Stimulated activated CD8-positive, alpha-beta memory T cell treated with anti-CD3 and anti-CD28 coated beads, Interleukin-7, amount 100 ng/mL, for 24 hours (primary cell): ENCODE data around the gene NMNAT1.
"Not testable (repeated sequence)": the region's sequence is repeated elsewhere in the genome, so short reads cannot be mapped to it uniquely, and the experiment has no call there.

Source experiments
- DNase-seq: peaks from one replicate; pipeline ENCODE4 v3.0.0-alpha.2; 2020; ENCODE audit warnings: low read depth

NMNAT1 gene

DNA sequence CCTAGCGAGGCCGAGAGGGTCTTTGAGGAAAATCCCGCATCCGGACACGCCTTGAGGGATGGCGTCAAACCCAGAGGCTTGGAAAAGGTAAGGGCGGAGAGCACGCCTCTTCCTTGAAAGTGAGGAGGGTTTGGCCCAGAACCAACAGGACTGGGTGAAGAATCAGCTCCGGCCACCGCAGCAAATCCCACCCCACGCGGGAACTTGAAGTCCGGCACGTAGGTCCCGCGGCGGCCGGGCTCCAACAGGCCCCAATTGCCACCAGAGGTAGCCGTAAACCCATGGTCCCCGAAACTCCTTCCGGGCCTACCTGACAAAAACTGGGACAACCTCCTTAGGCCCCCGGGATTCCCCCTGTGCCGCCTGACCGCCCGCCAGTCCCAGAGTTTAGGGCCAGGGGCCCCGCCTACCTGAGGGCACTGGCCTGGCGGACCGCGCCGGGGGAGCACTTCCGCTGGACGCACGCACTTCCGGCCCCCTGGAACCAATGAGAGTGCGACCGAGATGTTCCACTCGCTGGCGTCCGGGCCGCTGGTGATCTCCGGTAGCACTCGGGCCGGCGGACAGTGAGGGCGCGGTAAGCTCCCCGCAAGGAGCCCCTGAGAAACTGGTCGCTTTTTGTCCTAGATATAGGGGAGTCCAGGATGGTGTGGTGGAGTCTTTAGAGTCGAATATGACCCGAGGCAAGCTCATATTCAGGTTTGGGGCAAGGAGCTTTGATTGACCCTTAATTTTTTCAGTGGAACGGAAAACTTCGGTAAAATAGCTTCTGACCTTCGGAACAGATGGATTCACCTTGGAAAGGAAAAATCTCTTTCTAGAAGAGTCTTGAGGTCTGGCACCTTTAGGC is at the start of gene NMNAT1, which contains the start of gene LZIC:
NMNAT1 (plus strand) TSS at position 537 of the 850 bp plus-strand sequence. CDS start 28,599 bp downstream, outside the sequence.
LZIC (minus strand) TSS at position 453 of the 850 bp plus-strand sequence. CDS start 6,772 bp downstream, outside the sequence.
- peak; percentile 78 for DNase-seq

DNA sequence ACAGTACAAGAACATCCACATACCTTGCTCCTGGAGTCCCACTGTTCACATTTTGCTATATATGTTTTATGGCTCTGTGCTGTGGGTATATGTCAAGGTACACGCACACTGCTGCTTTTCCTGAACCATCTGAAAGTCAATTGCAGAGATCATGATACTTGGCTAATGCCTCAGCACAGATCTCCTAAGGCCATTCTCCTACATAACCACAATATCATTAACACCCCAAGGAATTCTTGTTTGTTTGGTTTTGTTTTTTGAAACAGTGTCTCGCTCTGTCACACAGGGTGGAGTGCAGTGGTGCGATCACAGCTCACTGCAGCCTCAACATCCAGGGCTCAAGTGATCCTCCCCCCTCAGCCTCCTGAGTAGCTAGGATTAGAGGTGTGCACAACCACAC is 49.2 kb upstream of the NMNAT1 start:
- DNase-seq: no peak

DNA sequence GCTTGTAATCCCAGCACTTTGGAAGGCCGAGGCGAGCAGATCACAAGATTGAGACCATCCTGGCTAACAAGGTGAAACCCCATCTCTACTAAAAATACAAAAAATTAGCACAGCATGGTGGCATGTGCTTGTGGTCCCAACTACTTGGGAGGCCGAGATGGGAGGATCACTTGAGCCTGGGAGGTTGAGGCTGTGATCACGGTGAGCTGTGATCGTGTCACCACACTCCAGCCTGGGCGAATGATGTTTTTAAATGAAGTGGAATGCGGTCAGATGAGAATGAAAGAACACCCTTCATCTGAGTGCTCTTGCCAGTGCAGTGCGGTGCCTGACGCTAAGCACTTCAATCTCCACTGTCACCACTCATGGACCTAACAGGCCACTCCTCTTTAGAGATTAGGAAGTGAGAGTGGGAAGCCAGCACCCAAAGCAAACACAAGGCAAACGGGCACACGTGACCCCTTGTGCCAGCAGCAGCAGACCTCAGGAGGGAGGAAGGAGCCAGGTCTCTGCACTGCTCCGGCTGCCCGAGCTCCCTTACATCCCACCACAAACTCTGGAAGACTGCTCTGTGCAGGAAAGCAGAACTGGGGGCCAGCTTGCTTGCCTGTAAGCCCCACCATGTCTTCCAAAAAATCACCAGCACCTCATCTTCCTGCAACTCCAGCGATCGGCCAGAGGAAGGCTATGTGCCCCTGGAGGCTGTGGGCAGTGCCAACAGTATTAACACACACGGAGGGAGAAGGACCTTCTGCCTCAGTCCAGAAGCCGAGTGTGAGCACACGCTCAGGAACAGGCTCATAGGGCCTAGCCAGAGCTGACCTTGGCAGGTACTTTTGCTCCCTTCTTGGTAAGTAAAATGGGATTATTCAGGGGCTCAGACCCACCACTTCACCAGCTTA is 42.9 kb upstream of the NMNAT1 start:
- no peak for DNase-seq

DNA sequence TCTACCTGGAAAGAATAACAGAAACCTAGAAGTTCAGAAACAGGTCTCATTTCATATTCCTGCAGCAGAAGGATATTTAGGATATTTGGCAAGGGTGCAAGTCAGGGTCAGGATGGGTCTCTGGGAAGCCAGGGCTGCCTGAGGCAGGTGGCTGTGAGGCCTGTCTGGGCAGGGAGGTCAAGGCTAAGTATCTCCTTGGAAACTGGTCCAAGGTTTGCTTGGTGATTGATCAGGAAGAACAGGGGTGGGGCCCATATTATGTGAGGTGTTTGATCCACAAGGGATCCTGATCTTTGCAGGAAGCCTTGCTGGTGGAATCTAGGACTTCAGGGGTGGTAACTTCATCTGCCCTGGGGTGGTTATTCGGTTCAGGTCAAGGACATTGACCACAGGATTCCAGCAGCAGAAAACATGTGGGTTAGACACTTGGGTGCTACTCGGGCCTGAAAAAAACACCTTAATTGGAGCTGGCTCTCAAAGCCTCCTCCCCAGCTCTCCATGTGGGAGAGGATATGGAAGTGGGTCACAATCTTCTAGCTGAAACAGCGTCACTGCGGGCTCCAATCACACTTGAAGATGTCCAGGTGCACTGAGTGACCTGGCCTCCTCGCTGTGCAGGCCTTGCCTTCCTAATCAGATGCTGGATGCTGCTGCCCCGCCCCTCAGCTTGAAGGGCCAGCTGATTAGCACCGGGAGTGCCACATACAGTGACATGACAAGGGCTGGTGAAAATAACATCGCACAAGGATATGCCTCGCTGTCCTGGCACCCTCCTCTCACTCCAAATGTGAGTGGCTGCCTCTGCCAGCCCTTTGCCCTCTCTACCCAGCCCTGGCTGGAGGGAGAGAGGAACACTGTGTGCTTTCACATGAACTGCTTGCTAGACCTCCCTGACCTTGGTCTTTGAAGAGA is 41.9 kb upstream of the NMNAT1 start:
- no peak for DNase-seq

DNA sequence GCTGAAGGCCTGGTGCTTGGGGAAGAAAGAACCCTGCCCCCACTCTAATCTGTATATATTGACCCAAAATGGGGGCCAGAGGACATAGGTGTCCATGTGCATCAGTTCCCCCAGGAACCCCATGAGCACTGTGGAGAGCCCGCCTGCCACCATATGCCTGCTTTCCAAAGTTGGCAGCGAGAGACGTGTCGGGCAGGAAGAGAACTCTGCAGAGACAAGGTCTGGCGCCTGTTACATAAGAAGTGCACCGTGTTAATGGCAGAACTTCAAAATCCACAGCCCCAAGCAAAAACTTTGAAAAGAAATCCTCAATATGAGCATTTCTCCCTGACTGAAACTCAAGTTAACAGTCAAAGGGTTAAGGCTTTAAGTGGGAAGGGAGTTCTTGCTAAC is 41.2 kb upstream of the NMNAT1 start:
- no peak for DNase-seq

DNA sequence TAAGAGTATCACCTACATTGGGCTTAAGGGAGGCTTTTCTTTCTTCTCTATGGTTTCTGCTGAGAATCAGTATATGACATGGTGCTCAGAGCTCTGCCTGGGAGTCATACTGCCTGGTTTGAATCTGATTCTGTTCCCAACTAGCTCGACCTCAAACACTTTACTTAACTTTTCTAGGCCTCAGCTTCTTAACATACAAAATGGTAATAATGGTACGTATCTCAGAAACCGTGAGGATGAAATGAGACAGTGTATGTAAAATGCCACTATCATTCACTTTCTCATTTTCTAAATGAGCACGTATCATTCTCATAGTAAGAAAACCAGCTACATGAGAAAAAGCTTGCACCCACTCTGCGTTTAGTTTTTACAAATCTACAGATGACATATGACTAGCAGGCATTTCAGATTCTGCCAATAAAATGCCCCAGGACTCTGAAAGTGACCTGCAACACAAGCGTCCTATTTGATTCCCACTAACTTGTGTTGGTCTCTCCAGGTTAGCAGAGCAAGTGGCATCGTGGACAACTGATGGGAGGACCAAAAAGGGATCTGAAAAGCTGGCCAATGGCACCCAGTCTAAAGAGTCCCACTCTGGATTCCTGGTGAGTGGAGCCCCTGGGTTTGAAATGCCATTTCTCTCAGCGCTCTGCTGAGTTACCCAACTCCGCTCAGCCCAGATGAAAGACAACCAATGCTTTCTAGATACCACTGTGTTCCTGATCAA is 39.3 kb upstream of the NMNAT1 start:
- DNase-seq: no peak

DNA sequence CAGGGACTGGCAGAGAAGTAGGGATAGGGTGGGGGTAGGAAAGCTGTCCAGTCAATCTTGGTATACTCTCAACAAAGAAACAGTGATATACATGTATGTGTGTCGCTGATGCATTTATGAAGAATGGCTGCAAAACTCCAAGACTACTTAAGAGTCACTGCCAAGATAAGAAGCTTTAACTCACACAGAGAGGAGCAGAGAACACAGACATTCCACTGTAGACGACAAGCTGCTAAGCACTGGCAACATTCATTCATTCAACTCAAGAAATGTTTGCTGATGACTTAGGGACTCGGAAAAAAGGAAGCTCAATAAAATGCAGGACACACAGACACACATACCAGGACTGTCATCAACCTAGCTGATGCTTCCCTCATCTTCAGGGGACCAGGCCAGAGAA is 38.7 kb upstream of the NMNAT1 start:
- no peak for DNase-seq

DNA sequence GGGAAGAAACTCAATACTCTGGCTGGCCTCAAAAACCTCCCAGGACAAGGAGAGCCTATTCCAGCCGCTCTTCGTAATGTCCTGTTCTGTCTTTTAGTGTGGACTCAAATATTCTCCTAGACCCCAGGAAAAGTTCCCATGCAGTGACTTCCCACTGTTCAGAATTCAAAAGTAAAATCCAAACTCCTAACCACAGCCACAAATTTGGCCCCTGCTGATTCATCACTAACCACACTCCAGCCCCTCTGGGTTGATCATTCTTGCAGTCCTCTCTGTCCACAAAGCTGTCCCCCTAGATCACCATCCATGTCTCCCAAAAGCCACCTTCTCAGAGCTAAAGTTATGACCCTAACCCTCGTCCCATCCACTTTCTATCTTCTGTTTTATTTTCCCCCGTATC is 38.3 kb upstream of the NMNAT1 start:
- DNase-seq: no peak

DNA sequence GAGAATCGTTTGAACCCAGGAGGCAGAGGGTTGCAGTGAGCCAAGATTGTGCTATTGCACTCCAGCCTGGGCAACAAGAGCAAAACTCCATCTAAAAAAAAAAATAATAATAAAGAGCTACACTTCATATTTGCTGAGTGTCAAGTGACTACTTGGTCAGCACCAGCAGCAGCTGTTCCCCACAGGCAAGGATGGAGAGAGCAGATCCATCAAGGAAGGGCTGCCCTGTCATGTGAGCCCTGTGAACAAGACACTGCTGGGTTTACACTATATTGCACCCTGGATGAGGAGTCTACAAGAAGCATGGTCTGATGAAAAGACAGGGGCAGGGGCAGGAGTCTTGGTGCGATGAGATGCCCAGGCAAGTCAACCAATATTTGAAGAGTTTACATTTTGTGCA is 36.8 kb upstream of the NMNAT1 start:
- no peak for DNase-seq

DNA sequence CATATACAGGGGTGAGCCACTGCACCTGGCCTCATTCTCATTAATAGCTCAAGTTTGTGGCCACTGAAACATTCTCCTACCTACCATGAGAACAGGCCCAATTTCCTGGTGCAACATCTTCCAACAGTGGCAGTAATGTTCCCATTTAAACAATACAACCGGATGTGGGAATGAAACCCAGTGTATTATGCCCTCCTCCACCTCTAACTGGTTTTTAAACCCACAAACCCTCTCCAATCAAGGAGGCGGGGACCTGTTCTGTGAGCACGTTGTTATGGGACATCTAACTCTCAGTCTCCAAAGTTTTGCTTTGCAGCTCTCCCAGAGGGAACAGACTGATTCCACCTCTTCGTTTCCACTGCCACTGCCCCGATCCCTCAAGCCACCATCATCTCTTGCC is 35.8 kb upstream of the NMNAT1 start:
- DNase-seq: no peak

DNA sequence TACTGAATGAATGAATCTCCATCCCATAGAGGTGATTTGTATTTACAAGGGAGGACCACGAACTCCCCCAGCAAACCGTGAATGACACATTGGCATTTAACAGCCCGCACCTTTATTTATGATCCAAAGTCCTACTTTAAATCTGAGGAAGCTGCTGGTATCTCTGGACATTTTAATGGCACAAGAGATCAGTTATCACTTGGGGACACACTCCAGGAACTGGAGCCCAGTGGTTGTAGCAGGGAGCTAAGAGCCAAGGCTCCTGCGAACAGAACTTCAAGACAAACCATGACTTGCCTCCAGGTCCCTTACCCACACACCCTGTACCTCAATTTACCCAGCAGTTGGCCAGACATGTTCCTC is 34.4 kb upstream of the NMNAT1 start:
- no peak for DNase-seq

DNA sequence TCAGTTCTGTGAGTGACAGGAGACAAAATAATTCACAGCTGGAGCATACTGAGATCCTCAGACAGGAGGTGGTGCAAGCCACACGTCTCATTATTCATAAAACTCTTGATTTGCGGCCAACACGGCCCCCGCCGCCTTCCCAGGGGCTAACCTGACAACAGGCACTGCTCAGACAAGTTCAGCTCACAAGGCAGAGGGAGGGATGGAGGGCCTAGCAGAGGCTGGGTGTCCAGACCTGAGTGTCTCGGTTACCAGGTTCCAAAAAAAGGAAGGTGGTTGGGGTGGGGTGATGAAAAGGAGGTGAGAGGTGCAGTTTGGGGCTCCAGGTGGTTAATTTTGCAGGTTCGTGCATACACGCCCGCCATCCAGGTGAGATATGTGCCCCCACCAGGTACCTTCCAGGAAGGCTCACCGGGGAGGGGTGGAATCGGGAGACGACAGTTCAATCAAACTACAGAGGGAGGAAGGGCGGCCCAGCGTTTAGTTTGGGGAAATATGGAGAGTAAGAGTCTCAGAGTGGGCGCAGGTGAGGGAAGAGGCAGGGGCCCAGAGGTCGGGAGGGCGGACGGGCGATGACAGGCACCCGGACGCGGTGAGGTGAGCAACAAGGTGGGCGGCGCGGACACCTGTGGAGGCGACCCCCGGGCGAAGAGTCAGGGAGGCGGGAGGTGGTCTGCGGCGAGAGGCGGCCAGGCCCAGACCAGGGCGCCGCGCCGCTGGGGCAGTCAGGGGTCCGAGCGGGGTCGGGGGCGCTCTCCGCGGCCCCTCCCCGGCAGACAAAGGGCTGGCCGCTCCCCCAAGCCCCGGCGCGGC is 33.8 kb upstream of the NMNAT1 start:
- peak; percentile 10 for DNase-seq

DNA sequence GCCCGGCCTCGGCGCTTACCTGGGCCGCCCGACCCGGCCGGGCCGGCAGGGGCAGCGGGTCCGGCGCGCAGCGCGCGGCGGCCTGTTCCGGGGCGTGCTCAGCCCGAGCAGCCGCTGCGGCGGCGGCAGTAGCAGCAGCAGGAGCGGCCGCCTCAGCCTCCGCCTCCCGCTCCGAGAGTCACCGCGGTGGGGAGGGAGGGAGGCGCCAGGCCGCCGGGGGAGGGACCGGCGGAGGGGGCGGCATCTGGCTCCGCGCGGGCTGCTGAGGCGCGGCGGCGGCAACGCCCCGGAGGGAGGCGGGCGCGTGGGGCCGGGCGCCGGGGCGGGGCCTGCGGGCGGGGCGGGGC is 33.2 kb upstream of the NMNAT1 start, which contains the start of gene CTNNBIP1:
CTNNBIP1 (minus strand) TSS at position 194 of the 347 bp plus-strand sequence. CDS start 38,205 bp downstream, outside the sequence.
- DNase-seq: no peak

DNA sequence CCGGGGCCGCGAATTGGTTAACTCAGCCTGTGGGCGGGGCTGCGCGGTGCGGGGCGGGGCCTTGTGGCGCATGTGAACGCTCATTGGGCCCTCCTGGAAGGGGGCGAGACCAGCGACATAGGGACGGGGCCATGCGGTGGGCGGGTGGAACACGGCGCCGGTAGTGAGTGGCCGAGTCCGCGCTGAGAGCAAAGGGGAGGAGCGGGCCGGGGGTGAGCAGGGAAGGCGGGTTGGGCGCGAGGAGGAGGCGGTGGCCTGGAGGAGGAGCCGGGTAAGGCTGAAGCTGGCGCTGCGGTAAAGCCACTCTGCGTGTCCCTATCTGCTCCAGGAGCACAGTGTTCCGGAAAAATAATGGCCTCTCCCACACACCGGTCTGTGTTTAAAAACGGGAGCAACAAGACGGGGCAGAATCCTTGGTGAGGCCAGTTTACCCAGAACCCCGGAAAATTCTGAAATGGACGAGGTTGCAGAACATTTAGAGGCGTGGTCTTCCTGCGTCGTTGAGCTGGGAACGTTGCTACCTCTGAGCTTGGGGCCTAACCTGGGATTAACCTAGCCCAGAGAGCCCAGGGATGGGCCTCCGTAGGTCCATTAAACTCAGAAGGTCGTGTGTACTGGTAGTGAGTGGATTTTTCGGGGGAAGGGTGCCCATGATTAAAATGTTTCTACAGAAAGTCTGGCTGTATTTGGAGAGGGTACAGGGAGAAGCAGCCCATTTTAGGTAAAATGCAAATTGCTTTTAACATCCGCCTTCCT is 32.7 kb upstream of the NMNAT1 start:
- peak; percentile 100 for DNase-seq

DNA sequence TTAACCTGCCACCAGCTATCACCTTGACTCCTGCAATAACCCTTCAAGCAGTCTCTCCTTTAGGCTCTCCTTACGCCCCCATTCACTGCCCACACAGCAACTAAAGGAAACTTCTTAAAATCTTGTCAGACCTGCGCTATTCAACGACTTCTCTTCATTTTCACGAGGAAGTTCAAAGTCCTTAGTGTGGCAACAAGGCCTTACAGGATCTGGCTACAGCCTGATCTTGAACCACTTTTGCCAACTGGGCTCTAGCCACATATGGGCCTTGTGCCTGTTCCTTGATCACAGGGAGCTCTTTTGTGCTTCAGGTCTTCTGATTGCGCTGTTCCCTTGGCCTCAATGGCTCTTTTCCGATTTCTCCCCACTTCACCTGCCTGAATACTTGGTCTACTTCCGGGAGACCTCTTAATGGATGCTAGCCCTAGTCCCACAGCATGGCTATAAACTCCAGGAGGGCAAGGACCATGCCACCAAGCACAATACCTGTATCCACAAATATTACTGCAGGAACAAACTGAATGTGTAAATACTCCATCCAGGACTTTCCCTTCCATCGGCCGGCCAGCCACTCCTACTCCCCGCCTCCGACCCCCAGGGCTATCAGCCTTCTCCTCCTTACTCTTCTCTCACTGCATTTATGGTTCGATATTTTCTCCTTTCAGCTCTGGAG is 30.9 kb upstream of the NMNAT1 start:
- DNase-seq: no peak

DNA sequence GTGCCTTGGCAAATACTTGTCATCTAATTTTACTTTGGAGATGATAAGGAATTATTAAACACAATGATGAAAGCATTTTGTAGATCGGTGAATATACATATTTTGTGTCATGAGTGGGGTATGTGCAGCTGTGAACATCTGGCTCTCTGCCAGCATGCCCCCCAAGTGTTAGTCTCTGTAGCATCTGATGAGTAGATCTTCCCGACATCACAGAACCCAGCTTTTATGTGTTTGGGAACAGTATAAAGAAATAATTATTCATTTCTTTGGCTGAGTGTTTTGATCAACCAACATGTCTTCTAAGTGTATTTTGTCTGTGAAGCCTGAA is 28.7 kb upstream of the NMNAT1 start:
- DNase-seq: no peak

DNA sequence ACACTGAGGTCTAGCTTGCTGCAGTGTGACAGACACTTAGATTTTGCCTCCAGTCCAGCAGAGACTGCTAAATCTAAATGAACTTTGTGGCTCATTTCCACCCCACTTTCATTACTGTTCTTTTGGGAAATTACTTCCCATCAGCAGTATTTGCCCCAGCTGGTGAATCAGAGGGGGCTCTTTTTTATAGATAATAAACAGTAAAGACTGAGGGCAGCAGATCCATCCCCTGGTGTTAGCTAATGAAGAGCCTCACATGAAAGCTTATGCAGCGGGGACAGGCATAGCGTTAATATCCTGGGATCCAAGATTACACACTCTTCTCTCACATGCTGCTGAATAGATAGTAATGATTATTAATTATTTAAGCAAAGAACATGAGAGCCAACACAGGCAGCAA is 26.8 kb upstream of the NMNAT1 start:
- DNase-seq: no peak

DNA sequence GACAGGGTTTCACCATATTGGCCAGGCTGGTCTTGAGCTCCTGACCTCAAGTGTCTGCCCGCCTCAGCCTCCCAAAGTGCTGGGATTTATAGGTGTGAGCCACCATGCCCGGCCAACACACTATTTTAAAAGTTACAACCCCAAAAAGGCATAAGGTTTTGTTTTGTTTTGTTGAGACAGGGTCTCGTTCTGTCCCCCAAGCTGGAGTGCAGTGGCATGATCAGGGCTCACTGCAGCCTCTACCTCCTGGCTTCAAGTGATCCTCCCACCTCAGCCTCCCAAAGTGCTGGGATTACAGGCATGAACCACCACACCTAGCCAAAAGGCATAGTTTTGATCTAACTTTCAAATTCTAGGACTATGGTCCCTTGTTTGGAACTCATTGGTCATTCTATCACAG is 25.8 kb upstream of the NMNAT1 start:
- not testable (repeated sequence) for DNase-seq

DNA sequence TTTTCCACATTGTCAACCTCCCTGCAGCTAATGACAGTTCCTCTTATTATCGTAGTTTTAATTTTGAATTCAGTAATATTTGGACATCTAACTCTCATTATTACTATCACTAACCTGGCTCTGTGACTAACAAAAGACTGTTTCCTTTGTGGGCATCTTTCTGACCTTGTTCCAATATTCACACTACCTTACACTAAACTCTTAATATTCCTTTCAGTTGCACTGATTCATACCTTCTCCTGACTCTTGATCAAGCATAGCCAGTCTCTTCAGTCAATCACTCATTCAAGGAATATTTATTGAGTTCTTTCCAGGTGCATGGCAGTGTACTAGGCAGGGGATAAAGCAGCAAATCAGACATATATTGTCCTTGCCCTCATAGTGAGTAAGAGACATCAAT is 25.4 kb upstream of the NMNAT1 start:
- no peak for DNase-seq
